Spleen (tissue), 7 donors: ENCODE data around the gene CASP3.

Source experiments
- POLR2A ChIP-seq, 3 donors: fragments of 450-650 bp; IDR thresholded peaks; one replicate each; pipeline ENCODE4 v1.5.1; 2017; ENCODE audit warnings: antibody characterized with exemption in 3 of 3, mild to moderate bottlenecking in 1 of 3
- TF ChIP-seq, protein P1 (sequence below), 11 experiments: fragments of 200-600 bp in 7 of 11; fragments of 450-650 bp in 4 of 11; sonication (generic) in 4 of 11; IDR thresholded peaks in 8 of 11; conservative IDR thresholded peaks in 3 of 11; 1 replicate in 7 of 11; 2 replicates in 4 of 11; pipeline versions ENCODE4 v1.4.0 to v1.8.0; 2016 to 2021; ENCODE audit warnings: antibody characterized with exemption in 11 of 11, inconsistent platforms in 4 of 11, mild to moderate bottlenecking in 1 of 11
- donor health status: DM: no; HTN: no; CAD: no; lungs with moderate emphysema.
- donor health status: DM: no; HTN: no; CAD: no.
- donor health status: DM: no; HTN: no; CAD: no.

DNA sequence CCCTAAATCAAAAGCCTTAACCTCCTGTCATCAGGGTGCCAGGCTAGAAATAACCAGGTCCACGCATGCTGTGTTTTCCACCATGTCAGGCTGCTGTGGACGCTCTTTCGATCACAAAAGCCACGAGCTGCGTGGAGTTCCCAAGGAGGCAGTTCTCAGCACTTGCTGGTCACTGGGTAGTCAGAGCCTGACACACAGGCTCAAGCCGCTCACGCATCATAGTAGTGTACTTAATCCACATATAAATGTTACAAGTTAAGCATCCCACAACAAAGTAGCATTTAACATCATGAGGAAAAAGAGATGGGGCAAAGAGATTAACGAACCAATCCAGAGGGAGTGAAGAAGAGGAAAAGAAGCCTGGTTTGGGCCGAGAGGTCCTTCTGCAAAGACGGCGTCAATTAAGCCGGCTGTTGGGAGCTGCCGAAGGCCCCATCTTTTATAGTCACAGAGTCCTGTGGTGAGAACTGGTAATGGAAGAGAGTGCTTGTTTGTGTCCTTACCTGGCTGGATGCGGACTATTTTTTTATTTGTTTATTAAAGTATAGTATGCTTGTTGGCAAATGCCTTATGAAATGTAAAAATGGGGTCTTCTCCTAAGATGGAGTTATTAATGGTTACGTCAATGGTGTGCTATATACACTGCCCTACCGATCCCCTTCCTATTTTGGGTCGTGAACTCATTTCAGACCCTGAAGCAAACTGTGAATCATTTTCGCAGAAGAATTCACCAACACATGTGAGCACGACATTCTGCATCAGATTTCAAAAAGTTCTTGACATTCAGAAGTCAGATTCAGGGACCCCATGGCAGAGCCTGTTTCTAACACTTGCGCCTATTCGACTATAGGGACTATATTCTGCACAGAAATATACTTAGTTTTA lies 966 bp upstream of the CASP3 start:
- TF ChIP-seq, protein P1, sequence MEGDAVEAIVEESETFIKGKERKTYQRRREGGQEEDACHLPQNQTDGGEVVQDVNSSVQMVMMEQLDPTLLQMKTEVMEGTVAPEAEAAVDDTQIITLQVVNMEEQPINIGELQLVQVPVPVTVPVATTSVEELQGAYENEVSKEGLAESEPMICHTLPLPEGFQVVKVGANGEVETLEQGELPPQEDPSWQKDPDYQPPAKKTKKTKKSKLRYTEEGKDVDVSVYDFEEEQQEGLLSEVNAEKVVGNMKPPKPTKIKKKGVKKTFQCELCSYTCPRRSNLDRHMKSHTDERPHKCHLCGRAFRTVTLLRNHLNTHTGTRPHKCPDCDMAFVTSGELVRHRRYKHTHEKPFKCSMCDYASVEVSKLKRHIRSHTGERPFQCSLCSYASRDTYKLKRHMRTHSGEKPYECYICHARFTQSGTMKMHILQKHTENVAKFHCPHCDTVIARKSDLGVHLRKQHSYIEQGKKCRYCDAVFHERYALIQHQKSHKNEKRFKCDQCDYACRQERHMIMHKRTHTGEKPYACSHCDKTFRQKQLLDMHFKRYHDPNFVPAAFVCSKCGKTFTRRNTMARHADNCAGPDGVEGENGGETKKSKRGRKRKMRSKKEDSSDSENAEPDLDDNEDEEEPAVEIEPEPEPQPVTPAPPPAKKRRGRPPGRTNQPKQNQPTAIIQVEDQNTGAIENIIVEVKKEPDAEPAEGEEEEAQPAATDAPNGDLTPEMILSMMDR (IDR thresholded peaks at IDR 0.05 in 8 of 11, conservative IDR thresholded peaks at IDR 0.05 in 3 of 11), result no peak
- no peak for TF ChIP-seq POLR2A (IDR thresholded peaks at IDR 0.05)
